ENCODE data around the gene KNDC1.

- no peak for TF ChIP-seq POLR2A (IDR thresholded peaks at IDR 0.05; ENCODE audit: low read depth, low read length)
- no peak for TF ChIP-seq CTCF (IDR thresholded peaks at IDR 0.05; ENCODE audit: extremely low read depth in 1 of 2, insufficient read depth in 1 of 2, low read depth in 1 of 2, low read length in 2 of 2)
- TF ChIP-seq EZH2 (IDR thresholded peaks at IDR 0.05; ENCODE audit: borderline replicate concordance, low read depth, low read length, severe bottlenecking): no peak
Observed at GRCh38 chr10:133209117-133209516, 49.1 kb downstream of the KNDC1 start.
